Right ventricle myocardium inferior (tissue), 1 donor: ENCODE results near the gene QRICH1. TPM values are rescaled to one million over a fixed set of nuclear protein-coding genes. Genes with fewer than 3 reads are reported as not detected.
A peak's percentile ranks its signal among the peaks of the same experiment; 100 is the strongest.

Source experiments
- ATAC-seq: fragments of 200-7000 bp; cut with Tn5 transposase; one replicate; pipeline ENCODE4 v1.9.1; 2020; ENCODE audit warnings: mild to moderate bottlenecking, moderate library complexity
- DNase-seq: peaks from one replicate; pipeline ENCODE4 v3.0.0; 2021; ENCODE audit errors: missing footprints
- intact Hi-C: fragments of 100-400 bp; cut with DNase I; formaldehyde crosslinking; loops from one replicate; pipeline ENCODE4 v1.11.0; 2022
- total RNA-seq: library from RNA; stranded (reverse); fragmentation: NEBNext Ultra II Directional; extraction: Animal tissue kit (Norgen Biotek cat#: 25700); gene quantifications from one replicate; pipeline ENCODE4 v1.2.1, GENCODE V29; 2021
- donor health status: DM: no; HTN: yes; CAD: no; lungs with severe emphysema.

The QRICH1 gene
- total RNA-seq, 1 donor from 2014 or later, result 52.9 TPM

DNA sequence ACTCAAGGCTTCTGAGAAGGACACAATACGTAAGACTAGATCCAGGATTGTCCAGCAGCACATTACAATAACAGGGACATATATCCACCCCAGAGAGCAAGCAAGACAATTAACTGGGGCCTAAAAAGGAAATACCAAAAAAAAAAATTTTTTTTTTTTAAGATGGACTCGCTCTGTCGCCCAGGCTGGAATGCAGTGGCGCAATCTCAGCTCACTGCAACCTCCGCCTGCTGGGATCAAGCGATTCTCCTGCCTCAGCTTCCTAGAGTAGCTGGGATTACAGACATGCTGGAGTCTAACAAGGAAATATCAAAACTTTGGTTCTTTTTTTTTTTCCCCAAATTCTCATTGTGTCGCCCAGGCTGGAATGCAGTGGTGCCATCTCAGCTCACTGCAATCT lies 35.9 kb downstream of the QRICH1 start:
- intact Hi-C loops, result no loop called here
- DNase-seq (no peak), ATAC-seq (no peak)

GRCh38 chr3:49057268-49057667 lies 36.6 kb downstream of the QRICH1 start:
- DNase-seq (no peak), ATAC-seq (no peak)
- intact Hi-C loops, result no loop called here

GRCh38 chr3:49054344-49054862 lies 39.5 kb downstream of the QRICH1 start:
- ATAC-seq (no peak), DNase-seq (no peak)
- intact Hi-C loops, result no loop called here

DNA sequence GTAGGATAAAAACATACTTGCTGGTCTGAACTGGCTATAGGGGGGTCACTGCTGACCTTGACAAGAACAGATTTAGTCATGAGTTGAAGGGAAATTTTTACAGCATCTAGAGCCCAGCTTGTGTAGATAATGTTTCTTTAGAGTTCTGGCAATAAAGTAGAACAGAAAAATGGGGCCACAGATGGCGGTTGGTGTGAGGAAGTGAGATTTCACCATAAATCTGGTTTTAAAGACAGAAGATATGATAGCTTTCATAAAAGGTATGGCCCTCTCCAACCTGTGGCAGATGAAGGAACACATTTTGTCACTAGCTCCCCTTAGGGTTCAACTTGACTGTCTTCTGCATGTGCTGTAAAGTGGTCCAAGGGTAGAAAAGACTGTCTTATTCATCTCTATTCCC lies 40.3 kb downstream of the QRICH1 start:
- DNase-seq (no peak), ATAC-seq (no peak)
- intact Hi-C loops, result no loop called here

DNA sequence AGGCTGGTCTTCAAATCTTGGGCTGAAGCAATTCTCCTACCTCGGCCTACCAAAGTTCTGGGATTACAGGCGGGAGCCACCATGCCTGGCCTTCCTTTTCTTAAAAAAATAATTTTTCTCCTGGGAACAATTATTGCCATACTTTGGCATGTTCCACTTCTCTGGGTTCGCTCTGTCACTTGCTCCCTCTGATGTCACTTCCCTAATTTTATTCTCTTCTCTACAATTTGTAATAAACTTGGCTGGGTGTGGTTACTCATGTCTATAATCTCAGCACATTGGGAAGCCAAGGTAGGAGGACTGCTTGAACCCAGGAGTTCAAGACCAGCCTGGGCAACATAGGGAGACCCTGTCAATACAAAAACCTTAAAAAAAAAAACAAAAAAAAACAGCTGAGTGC lies 58.6 kb downstream of the QRICH1 start:
- no peak for DNase-seq
- intact Hi-C loops, result no loop called here
- ATAC-seq, result no peak

GRCh38 chr3:49034650-49035049 lies 59.2 kb downstream of the QRICH1 start:
- no peak for ATAC-seq
- DNase-seq, result no peak
- intact Hi-C loops, result no loop called here

- no peak for ATAC-seq
- intact Hi-C loops, result no loop called here
- no peak for DNase-seq
Measured at GRCh38 chr3:49032646-49033304, 61.1 kb downstream of the QRICH1 start.

GRCh38 chr3:49030321-49030720 lies 63.5 kb downstream of the QRICH1 start:
- ATAC-seq (no peak), DNase-seq (no peak)

DNA sequence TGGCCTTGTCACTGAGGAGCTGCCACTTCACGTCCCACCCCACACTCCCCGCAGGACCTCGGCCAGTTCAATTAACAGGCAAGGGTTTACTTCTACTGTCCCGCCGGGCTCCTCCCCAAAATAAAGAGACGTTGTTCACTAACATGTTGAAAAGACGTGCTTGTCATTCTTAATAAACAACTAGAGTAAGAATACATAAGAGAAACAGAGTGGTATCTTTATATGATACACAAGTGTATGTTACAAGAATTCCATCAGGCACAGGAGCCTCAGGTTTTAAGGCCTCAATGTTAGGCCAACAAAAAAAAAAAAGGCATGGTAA lies 64.3 kb downstream of the QRICH1 start:
- no peak for ATAC-seq
- DNase-seq, result no peak
- intact Hi-C loops, result loop anchor here (10.0 kb wide), 1 partner anchor 395 kb away; the partner anchor contains the start of genes AMT and NICN1

More at GRCh38 chr3:49030321-49030720, 63.5 kb downstream of the QRICH1 start:
- intact Hi-C loops, result no loop called here

DNA sequence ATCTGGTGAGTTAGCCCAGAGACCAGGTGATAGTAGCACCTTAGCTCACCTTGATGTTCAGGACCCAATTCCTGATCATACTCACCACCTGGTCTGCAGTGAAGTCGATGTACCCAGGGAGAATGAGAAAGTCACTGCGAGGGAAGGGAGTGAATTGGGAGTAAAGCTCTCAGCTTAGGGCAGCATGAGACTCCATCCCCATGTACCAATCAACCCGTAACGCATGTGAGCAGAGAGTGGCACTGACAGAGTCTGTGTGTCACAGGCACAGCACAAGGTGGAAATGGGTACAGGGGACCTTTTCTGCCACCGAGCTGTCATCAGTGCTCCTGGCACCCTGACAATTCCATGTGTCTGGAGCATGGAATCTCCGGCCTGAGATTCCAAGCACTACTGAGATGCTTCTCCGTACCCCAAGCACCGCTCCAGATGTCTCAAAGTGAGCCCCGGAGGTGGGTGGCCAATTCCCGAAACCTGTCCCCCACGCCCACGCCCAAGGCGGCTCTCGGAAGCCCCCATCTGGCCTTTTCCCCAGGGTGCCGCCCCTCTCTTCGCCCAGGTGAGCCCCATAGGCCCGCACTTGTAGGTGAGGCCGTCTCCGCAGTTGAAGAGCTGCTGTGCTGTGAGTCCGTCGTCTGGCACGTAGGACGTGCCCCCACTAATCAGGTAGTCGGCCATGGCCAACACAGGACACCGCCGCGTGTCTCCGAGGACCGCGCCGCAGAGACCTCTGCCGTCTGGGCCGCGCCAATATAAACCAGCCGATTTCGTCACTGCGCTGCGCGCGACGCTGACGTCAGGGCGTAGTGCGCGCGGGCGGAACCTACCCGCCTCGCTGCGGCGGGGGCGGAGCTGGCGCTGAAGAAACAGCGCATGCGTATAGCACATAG lies 65.0 kb downstream of the QRICH1 start, which contains the start of gene IMPDH2:
TSS of gene IMPDH2 (minus strand) at position 726 of the 890 bp plus-strand sequence. CDS start at position 678, 48 bp downstream.
- intact Hi-C loops, result loop anchor here (10.0 kb wide), 1 partner anchor 396 kb away; the partner anchor contains the start of genes AMT and NICN1
- ATAC-seq (peak; percentile 93), DNase-seq (peak; percentile 97)

GRCh38 chr3:49028298-49028672 lies 65.6 kb downstream of the QRICH1 start:
- DNase-seq, result no peak
- intact Hi-C loops, result loop anchor here (10.0 kb wide), 1 partner anchor 397 kb away; the partner anchor contains the start of genes AMT and NICN1
- ATAC-seq, result no peak

- no peak for DNase-seq
- intact Hi-C loops, result loop anchor here (10.0 kb wide), 1 partner anchor 397 kb away; the partner anchor contains the start of genes AMT and NICN1
- no peak for ATAC-seq
Measured at GRCh38 chr3:49027634-49028033, 66.2 kb downstream of the QRICH1 start.

DNA sequence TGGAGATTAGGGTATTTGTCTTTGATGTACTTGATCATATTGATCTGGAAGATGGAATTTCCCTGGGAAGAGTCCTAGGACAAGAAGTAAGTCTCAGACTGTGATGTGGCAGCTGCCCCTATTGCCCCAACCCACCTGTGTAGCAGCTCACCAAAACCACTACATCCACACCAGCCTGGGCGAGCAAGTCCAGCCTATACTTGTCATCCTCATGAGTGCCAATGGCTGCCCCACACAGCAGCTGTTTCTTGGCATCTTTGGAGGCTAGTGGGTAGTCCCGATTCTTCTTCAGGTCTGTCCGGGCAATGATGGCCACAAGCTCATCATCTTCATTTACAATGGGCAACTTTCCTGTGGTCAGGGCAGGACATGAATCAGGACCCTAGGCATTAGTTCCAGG lies 67.3 kb downstream of the QRICH1 start:
- intact Hi-C loops, result loop anchor here (10.0 kb wide), 1 partner anchor 398 kb away; the partner anchor contains the start of genes AMT and NICN1
- DNase-seq (no peak), ATAC-seq (no peak)

DNA sequence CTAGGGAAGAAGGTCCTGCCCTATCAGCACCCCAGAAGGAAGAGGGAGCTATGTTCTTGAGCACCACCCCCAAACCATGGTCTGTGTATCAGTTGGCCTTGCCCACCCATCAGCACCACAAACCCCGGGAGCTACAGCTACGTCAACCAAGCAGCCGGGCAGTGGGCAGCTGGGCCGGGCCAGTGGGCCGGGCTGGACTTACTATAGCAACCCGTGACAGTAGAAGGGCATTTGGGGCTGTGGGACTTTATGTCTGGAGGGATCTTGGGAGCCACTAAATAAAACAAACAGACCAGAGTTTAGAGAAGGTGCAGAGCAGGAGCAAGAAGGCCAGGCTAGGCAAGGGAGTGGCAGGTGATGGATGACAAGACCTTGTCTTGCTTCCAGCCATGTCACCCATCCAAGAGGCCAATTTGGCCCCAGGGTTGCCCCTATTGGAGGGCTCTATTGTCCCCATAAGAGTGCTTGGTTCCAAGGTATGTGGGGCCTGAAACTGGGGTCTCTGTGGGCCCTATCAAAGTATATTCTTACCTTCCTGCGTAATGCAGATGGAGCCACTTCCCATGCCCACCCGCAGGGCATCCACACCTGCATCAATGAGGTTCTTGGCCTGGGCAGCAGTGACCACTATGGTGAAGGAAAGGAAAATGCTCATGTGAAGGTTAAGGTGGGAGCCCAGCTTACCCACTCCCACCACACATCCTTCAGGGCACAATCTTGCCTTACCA lies 67.9 kb downstream of the QRICH1 start:
- intact Hi-C loops, result loop anchor here (1.0 to 10.0 kb wide), 2 partner anchors 16 to 399 kb away; partner anchors contain the start of genes AMT and NICN1
- no peak for DNase-seq
- ATAC-seq, result no peak

GRCh38 chr3:49025005-49025792 lies 68.7 kb downstream of the QRICH1 start:
- DNase-seq (no peak), ATAC-seq (no peak)

DNA sequence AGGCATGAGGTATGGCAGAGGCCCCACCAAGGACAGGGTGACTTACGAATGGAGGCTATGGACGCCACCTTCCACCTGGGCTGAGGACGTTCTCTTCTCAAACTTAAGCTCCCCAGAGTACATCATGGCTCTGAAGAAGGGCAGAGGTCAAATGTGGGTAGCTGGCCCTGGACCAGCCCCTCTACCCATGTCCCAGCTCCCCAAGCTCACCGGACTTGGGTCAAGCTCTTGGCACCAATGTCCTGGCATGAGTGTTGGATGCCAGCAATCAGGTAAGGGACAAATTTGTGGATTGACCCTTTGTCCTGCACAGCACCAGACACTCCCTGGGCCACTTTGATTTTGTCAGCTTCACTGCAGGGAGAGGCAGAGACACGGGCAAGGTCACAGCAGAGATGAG lies 69.4 kb downstream of the QRICH1 start:
- ATAC-seq (no peak), DNase-seq (no peak)
- intact Hi-C loops, result loop anchor here (5.0 to 10.0 kb wide), 3 partner anchors 68 to 400 kb away; partner anchors contain the start of genes AMT, LAMB2, NICN1 and QRICH1

More at GRCh38 chr3:49025005-49025792, 68.7 kb downstream of the QRICH1 start:
- intact Hi-C loops, result loop anchor here (1.0 to 10.0 kb wide), 2 partner anchors 15 to 400 kb away; partner anchors contain the start of genes AMT and NICN1

DNA sequence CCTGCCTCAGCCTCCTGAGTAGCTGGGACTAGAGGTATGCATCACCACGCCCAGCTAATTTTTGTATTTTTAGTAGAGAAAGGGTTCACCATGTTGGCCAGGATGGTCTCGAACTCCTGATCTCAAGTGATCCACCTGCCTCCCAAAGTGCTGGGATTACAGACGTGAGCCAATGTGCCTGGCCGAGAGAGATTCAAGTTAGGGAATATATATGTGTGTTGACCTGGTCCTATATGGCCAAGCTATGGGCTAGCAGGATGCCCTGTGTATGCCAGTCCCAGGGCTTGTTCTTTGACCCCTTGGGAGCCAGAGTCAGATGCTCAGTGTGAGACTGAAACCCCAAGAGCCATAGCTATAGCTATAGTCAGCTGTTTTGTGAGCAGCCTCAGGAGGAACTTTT lies 70.1 kb downstream of the QRICH1 start:
- intact Hi-C loops, result loop anchor here (5.0 to 10.0 kb wide), 3 partner anchors 69 to 401 kb away; partner anchors contain the start of genes AMT, LAMB2, NICN1 and QRICH1
- ATAC-seq (no peak), DNase-seq (no peak)
